Esophagus mucosa (tissue), 1 donor: ENCODE measurements around the gene POLR1G. TPM values are rescaled to one million over a fixed set of nuclear protein-coding genes. Genes with fewer than 3 reads are reported as not detected.
A peak's percentile ranks its signal among the peaks of the same experiment; 100 is the strongest.

Experiments used
- ATAC-seq: fragments of 200-7000 bp; cut with Tn5 transposase; one replicate; pipeline ENCODE4 v1.9.1; 2020
- total RNA-seq: library from RNA; stranded (reverse); gene quantifications from one replicate; pipeline ENCODE4 v1.2.4, GENCODE V29; 2023
- donor health status: DM: yes; HTN: yes; CAD: no.

POLR1G gene
- total RNA-seq, 1 donor from 2014 or later, result 6.5 TPM

DNA sequence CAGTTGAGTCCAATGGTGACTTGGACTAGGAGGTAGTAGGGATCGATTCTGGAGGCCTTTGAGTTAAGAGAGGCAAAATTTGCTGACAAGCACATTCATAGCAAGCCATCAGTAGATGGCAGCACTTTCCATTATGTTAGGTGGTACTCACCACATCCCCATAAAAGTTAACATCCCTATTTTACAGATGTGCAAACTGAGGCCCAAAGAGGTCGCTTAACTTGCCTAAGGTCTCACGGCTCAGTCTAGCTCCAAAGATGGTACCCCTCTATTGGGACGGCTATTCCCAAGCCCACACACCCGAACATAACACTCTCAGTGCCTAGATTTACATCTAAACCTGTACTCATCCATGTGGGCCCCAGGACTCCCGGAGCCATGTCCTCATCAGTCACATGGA is 39.9 kb downstream of the POLR1G start:
- no peak for ATAC-seq

DNA sequence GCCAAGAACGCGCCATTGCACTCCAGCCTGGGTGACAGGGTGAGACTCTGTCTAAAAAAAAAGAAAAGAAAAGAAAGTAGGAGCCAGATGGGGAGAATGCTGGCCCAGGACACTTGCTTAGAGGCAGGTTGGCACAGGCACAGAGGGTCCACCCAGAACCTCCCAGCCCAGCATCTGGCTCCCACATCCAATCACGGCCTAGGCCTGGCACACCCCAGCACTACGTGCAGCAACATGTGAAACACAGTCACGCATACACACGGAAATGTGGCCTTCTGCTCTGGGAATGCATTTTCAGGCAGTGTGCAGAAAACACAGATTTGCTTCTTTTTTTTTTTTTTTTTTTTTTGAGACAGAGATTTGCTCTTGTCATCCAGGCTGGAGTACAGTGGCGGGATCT is 40.5 kb downstream of the POLR1G start:
- peak; percentile 66 for ATAC-seq

DNA sequence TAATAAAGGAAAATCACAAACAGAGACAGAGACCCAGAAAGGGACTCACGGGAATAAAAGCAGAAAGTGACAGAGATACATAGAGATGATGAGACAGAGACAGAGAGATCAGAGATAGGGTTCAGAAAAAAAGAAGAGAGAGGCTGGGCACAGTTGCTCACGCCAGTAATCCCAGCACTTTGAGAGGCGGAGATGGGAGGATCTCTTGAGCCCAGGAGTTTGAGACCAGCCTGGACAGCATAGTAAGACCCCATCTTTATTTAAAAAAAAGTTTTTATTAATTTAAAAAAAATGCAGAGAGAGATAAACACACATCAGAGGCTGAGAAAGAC is 41.9 kb downstream of the POLR1G start:
- no peak for ATAC-seq

GRCh38 chr19:45448887-45449299 is 42.4 kb downstream of the POLR1G start:
- peak; percentile 48 for ATAC-seq

DNA sequence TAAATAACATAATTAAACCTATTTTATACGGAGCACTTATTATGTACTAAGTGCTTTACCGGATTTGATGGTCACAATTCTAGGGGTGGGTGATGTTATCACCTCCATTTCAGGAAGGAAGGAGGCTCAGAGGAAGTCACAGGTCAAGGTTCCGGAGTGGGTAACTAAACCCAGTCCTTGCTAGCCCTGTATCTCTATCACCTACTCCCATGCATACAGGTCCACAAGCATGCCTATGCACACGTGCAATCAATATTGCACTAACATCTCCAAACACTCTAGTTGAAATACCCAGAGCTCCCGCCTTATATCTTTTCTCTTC is 43.5 kb downstream of the POLR1G start:
- no peak for ATAC-seq

DNA sequence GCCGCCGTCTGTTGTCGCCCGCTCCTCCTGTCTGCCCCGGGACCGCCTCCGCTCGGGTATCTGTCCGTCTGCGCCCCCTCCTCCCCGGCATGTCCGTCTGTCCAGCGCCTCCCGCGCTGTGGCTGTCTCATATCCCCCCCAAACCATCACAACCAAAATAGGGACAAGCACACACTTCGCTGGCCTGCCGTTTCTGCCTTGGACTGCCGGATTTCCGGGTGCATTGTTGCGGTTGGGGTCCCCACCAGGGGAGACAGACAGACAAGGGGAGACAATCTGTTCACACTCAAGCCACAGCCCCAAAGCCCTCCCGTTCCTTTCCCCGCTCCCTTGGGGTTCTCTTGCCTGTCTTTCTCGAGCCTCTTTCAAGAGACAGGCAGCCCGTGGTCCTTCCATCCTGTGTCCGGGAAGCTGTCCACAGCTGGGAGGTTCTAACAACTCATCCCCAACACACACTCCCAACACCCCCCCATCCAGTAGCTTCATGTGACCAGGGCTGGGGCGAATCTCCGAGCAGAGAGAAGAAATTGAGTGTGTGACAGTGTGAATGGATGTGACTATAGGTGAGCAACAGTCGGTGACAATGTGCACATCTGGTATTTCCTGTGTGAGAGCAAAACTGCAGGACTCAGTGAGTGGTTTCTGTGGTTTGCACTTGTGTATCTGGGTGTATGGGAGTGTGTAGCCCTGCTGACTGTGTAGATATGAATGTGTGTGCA is 44.8 kb downstream of the POLR1G start:
- ATAC-seq, result peak; percentile 13

- ATAC-seq, result no peak
Measured at GRCh38 chr19:45451850-45452387, 45.5 kb downstream of the POLR1G start.

DNA sequence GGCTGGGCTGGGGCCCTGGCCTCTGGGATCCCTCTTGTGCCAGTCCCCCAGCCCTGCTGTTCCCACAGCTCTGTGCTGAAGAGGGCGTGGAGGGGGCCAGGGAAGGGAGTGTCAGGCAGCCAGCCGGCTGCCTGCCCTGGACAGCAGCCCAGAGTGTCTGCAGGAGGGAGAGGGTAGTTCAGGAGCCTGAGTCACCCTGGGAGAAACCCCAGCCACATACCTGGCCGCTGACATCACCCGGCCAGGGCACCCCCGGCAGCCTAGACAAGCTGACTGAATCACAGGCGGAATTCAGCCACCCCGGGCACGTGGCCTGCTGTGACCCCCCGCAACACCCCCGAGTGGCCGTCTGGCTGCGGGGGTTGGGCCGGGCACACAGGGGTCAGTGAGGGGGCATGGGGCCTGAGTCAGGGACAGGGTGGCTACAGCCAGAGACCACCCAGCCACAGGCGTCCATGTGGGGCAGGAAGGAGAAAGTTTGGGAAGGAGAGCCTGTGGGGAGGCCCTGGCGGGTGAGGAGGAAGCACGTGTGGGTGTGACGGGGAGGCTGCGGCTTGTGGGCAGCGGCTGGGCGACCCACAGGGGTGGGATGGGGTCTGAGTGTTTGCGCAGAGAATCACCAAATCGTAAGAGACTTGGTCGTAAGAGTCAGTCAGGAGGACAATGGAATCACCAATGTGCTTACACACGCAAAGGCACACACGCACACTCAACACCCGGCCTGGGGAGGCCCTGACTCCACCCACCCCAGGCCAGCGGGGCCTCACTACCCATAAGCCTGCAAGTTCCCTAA is 49.5 kb downstream of the POLR1G start:
- ATAC-seq, result peak; percentile 93

GRCh38 chr19:45456500-45456815 is 50.0 kb downstream of the POLR1G start:
- no peak for ATAC-seq

DNA sequence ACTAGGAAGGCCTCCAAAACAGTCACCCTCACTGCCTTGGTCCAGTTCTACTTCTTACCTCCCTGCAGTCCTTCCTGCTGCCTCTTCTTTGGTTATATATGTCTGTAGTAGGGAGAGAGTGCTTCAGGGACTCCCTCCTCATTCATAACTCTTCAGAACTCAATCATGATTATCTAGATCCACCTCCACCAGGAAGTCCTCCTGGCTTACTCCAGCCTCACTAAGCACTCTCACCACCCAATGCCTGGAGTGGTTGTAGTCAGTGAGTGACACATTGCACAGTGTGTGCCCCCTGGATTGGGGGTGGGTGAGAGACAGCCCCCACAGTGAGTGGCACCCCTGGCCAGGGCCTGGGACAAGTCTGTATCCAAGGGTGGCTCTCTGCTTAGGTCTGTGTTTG is 51.3 kb downstream of the POLR1G start:
- ATAC-seq, result no peak

Other genes with a start within 250 kb of the POLR1G start
- 1.00 TPM for gene NKPD1, start 245.7 kb upstream of the POLR1G start, total RNA-seq
- gene TRAPPC6A, start 228.4 kb upstream of the POLR1G start, total RNA-seq, result 19.6 TPM
- gene BLOC1S3, start 227.9 kb upstream of the POLR1G start, total RNA-seq, result 8.8 TPM
- gene EXOC3L2, start 161.2 kb upstream of the POLR1G start, total RNA-seq, result 1.1 TPM
- 21.0 TPM for gene MARK4, start 155.4 kb upstream of the POLR1G start, total RNA-seq
- 0.96 TPM for gene CKM, start 83.8 kb upstream of the POLR1G start, total RNA-seq
- gene KLC3, start 65.9 kb upstream of the POLR1G start, total RNA-seq, result 17.5 TPM
- gene ERCC2, start 36.1 kb upstream of the POLR1G start, total RNA-seq, result 10.6 TPM
- 186 TPM for gene PPP1R13L, start 1.6 kb upstream of the POLR1G start, total RNA-seq
- 48.5 TPM for gene ERCC1, start 17.3 kb downstream of the POLR1G start, total RNA-seq
- gene FOSB, start 61.4 kb downstream of the POLR1G start, total RNA-seq, result 2.5 TPM
- gene RTN2, start 90.4 kb downstream of the POLR1G start, total RNA-seq, result 1.4 TPM
- gene PPM1N, start 91.8 kb downstream of the POLR1G start, total RNA-seq, result 2.4 TPM
- gene VASP, start 100.8 kb downstream of the POLR1G start, total RNA-seq, result 48.8 TPM
- 10.0 TPM for gene OPA3, start 178.2 kb downstream of the POLR1G start, total RNA-seq
- gene GPR4, start 195.6 kb downstream of the POLR1G start, total RNA-seq, result 0.56 TPM
- gene EML2, start 232.8 kb downstream of the POLR1G start, total RNA-seq, result 85.4 TPM